Measurements from ENCODE around the gene HOXA3. TPM values are rescaled to one million over a fixed set of nuclear protein-coding genes. Genes with fewer than 3 reads are reported as not detected.

The HOXA3 gene
- total RNA-seq, 1 donor from 2014 or later = 12.1 TPM

DNA sequence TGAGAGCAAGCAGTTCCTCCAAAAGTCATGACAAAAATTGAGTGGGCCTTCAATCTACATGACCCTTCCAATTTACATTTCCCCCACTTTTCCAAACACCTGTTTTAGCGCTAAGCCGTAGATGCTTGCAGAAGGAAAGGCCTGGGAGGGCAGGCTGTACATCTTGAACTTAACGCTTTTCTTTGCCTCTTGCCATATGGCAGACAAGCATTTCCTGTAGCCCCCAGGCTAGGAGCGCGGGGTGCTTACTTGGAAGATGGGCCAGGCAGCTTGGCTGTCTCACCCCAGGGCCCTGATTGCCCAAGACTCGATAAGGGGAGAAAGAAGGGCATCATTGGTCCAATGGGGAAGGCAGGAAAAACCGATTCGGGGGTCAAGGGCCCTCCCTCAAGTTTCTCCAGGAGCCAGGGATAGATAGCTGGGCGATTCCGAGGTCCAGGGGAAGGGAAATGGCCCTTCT lies 20.0 kb upstream of the HOXA3 start:
- Mint-ChIP-seq H3K27ac (ENCODE audit: unreplicated experiment) (no peak overlapping the region), H3K4me1 (ENCODE audit: low read depth) (peaks cover 11% of the 10 kb centered on the region), H3K36me3 (ENCODE audit: low read depth) (peaks cover 7% of the 10 kb centered on the region), H3K4me3 (ENCODE audit: unreplicated experiment) (no peak overlapping the region), H3K9me3 (ENCODE audit: low read depth) (no peaks in the 10 kb centered on the region), H3K27me3 (ENCODE audit: low read depth) (peaks cover 74% of the 10 kb centered on the region)
- DNase-seq (ENCODE audit: low spot score) = peak; percentile 67
- TF ChIP-seq, protein P1, sequence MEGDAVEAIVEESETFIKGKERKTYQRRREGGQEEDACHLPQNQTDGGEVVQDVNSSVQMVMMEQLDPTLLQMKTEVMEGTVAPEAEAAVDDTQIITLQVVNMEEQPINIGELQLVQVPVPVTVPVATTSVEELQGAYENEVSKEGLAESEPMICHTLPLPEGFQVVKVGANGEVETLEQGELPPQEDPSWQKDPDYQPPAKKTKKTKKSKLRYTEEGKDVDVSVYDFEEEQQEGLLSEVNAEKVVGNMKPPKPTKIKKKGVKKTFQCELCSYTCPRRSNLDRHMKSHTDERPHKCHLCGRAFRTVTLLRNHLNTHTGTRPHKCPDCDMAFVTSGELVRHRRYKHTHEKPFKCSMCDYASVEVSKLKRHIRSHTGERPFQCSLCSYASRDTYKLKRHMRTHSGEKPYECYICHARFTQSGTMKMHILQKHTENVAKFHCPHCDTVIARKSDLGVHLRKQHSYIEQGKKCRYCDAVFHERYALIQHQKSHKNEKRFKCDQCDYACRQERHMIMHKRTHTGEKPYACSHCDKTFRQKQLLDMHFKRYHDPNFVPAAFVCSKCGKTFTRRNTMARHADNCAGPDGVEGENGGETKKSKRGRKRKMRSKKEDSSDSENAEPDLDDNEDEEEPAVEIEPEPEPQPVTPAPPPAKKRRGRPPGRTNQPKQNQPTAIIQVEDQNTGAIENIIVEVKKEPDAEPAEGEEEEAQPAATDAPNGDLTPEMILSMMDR (IDR thresholded peaks at IDR 0.05) = no peak

DNA sequence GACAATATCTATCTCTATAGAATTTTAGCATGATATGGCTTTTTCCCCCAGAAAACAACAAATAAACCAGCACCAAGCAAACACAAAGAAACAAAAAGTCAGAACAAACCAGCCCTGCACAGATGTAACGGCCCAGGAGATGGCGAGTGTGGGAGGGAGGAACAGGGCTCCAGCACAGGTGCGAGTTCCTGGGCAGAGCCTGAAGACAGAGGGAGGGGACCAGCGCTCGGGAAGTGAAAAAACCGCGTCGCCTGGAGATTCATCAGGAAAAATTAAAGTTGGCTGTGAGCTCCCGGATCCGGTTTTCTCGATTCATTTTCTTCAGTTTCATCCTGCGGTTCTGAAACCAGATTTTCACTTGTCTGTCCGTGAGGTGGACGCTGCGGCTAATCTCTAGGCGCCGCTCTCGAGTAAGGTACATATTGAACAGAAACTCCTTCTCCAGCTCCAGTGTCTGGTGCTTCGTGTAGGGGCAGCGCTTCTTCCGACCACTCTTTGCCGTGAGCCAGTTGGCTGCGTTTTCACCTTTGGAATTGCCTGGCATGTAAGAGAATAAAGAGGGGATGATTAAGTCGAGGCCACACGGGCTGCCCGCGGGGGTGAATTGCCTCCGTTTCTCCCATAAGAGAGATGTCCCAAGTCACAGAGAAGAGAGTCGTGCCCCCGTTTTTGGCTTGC lies 19.4 kb upstream of the HOXA3 start:
- peak; percentile 47 for DNase-seq (ENCODE audit: low spot score)
- H3K27me3 Mint-ChIP-seq (ENCODE audit: low read depth) = peaks cover 74% of the 10 kb centered on the region
- TF ChIP-seq, protein P1 (IDR thresholded peaks at IDR 0.05) = no peak
- no peaks in the 10 kb centered on the region for H3K9me3 Mint-ChIP-seq (ENCODE audit: low read depth)
- no peak overlapping the region for H3K4me3 Mint-ChIP-seq (ENCODE audit: unreplicated experiment)
- H3K27ac Mint-ChIP-seq (ENCODE audit: unreplicated experiment) = no peak overlapping the region
- H3K4me1 Mint-ChIP-seq (ENCODE audit: low read depth) = peaks cover 11% of the 10 kb centered on the region
- H3K36me3 Mint-ChIP-seq (ENCODE audit: low read depth) = peaks cover 7% of the 10 kb centered on the region

DNA sequence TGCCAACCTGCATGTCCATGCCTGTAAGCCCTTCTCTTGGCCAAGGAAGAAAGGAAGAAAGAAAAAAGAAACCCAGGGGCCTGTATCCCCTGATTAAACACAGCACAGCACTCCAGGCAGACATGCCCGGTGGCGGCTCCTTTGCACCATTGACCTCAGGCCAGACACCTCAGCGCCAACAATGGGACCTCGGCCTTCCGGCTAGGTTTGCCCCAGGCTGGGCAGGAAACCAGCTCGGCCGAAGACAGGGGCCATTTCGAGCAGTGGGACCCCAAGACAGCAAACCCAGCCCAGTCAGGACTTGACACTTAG lies 18.9 kb upstream of the HOXA3 start:
- Mint-ChIP-seq H3K4me3 (ENCODE audit: unreplicated experiment) (no peak overlapping the region), H3K4me1 (ENCODE audit: low read depth) (peaks cover 11% of the 10 kb centered on the region), H3K9me3 (ENCODE audit: low read depth) (no peaks in the 10 kb centered on the region)

DNA sequence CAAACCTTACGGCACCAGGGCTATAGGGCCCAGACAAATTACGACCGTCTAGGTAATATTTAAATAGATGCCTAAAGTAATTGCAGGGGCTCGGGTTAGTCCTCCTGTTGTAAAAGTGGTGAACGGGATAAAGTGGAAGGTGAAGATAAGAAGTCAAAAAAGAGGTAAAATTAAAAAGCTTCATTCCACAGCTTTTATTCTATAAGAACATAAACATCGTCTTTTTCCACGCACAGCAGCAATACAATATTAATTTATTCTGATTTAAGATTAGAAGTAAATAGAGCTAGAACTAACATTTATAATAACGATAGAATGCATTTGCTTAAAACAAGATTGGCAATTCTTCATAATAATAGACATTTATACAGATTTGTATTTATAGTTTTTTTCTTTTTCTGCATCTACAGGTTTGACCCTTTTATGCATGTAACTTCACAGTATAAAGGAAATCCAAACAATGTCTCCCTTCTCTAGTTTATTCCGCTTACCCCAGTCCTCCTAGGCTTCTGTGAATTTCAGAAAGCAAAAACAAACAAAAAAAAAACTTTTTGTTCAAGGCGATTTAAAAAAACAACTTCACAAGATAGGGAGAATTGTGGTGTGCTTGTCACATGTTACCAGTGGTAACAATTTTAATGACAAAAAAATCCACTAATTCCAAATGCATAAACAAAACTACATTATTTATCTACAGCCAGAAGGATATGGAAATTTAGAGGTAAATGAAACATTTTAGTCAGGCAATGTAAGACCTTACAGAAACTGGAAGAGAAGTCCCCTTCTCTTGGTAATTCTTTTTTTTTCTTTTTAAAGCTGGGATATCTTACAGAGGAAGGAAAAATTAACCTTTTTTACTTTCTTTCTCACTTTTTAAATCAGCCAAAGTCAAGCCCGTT lies 18.3 kb upstream of the HOXA3 start:
- TF ChIP-seq, protein P1 (IDR thresholded peaks at IDR 0.05) = no peak
- Mint-ChIP-seq H3K4me3 (ENCODE audit: unreplicated experiment) (no peak overlapping the region), H3K27me3 (ENCODE audit: low read depth) (peaks cover 71% of the 10 kb centered on the region), H3K9me3 (ENCODE audit: low read depth) (no peaks in the 10 kb centered on the region), H3K27ac (ENCODE audit: unreplicated experiment) (no peak overlapping the region), H3K36me3 (ENCODE audit: low read depth) (peaks cover 7% of the 10 kb centered on the region), H3K4me1 (ENCODE audit: low read depth) (peaks cover 12% of the 10 kb centered on the region)
- no peak for DNase-seq (ENCODE audit: low spot score)

More for the DNA sequence above, 18.9 kb upstream of the HOXA3 start:
- Mint-ChIP-seq H3K27me3 (ENCODE audit: low read depth) (peaks cover 74% of the 10 kb centered on the region), H3K27ac (ENCODE audit: unreplicated experiment) (no peak overlapping the region), H3K36me3 (ENCODE audit: low read depth) (peaks cover 7% of the 10 kb centered on the region)
- peak; percentile 54 for DNase-seq (ENCODE audit: low spot score)
- TF ChIP-seq, protein P1 (IDR thresholded peaks at IDR 0.05) = no peak

DNA sequence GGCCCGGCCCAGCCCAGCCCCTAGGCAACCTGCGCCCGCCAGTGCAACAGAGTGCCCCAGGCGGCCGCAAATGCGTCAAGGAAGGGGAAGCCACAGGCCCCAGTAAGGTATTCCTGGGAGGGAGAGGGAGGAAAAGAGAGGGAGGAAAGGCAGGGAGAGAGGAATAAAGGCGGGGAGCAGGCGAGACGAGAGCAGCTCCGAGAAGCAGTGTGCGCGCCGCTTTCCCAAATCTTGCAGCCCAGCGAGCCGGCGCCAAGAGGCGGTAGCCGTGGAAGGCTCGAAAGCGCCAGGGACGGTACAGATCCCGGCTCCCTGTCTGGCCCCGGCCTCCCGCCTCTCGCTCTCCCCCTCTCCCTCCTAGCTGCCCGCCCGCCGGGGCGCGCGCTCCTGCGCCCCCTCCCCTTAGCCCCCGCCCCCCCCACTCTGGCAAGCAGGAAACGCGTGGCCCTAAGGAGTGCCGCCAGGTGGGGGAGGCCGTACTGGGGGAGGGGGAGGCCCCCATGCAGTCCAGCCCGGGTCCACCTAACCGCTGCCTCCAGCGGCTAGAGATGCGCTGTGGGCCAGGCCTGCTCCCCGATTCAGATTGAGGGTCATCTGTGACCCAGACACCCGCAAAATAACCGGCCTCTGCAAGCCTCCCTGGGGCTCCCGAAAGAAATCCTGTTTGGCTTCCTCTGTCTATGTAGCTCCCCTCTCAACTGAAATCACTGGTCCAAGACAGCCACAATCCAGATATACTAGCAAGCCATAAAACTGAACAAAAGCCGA lies 17.5 kb upstream of the HOXA3 start:
- no peak overlapping the region for H3K27ac Mint-ChIP-seq (ENCODE audit: unreplicated experiment)

More for the DNA sequence above, 17.5 kb upstream of the HOXA3 start:
- peak; percentile 72 for DNase-seq (ENCODE audit: low spot score)
- TF ChIP-seq, protein P1 (IDR thresholded peaks at IDR 0.05) = no peak
- H3K4me1 Mint-ChIP-seq (ENCODE audit: low read depth) = peaks cover 14% of the 10 kb centered on the region
- H3K27me3 Mint-ChIP-seq (ENCODE audit: low read depth) = peaks cover 65% of the 10 kb centered on the region
- peaks cover 6% of the 10 kb centered on the region for H3K36me3 Mint-ChIP-seq (ENCODE audit: low read depth)
- H3K4me3 Mint-ChIP-seq (ENCODE audit: unreplicated experiment) = no peak overlapping the region
- no peaks in the 10 kb centered on the region for H3K9me3 Mint-ChIP-seq (ENCODE audit: low read depth)
